Measurements from ENCODE around the gene COL5A1.

GRCh38 chr9:134662143-134662876, 20.7 kb downstream of the COL5A1 start:
- TF ChIP-seq, protein P1, sequence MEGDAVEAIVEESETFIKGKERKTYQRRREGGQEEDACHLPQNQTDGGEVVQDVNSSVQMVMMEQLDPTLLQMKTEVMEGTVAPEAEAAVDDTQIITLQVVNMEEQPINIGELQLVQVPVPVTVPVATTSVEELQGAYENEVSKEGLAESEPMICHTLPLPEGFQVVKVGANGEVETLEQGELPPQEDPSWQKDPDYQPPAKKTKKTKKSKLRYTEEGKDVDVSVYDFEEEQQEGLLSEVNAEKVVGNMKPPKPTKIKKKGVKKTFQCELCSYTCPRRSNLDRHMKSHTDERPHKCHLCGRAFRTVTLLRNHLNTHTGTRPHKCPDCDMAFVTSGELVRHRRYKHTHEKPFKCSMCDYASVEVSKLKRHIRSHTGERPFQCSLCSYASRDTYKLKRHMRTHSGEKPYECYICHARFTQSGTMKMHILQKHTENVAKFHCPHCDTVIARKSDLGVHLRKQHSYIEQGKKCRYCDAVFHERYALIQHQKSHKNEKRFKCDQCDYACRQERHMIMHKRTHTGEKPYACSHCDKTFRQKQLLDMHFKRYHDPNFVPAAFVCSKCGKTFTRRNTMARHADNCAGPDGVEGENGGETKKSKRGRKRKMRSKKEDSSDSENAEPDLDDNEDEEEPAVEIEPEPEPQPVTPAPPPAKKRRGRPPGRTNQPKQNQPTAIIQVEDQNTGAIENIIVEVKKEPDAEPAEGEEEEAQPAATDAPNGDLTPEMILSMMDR (IDR thresholded peaks at IDR 0.05): no peak
- TF ChIP-seq POLR2A (IDR thresholded peaks at IDR 0.05): no peak

Measured in tibial nerve (tissue), 3 donors.